ENCODE results near the gene SUN5. TPM values are rescaled to one million over a fixed set of nuclear protein-coding genes. Genes with fewer than 3 reads are reported as not detected.

Gene SUN5
- total RNA-seq, 1 experiment from 2014 or later, result not detected

DNA sequence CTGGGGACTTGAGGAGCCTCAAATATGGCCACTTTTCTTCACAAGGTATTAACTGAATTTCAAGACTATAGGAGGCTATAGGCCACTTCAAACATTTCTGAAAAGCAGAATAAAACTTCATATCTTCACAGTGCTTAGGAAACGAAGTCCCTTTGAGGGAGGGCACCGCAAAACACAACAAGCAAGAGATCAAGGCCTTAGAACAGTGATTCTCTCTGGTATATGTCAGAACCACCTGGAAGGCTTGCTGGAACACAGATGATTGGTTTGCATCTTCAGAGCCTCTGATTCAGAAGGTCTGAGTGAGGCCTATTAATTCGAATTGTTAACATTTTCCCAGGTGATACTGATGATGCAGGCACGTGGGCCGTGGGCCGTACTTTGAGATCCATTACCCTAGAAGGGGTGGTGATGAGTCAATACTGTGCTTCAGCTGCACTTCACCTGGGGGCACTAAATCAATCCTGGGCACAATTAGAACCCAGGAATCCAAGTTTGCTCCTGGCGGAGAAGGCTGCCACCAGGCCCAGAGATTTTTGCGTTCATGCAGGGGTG is 10.7 kb downstream of the SUN5 start:
- TF ChIP-seq, protein P1, sequence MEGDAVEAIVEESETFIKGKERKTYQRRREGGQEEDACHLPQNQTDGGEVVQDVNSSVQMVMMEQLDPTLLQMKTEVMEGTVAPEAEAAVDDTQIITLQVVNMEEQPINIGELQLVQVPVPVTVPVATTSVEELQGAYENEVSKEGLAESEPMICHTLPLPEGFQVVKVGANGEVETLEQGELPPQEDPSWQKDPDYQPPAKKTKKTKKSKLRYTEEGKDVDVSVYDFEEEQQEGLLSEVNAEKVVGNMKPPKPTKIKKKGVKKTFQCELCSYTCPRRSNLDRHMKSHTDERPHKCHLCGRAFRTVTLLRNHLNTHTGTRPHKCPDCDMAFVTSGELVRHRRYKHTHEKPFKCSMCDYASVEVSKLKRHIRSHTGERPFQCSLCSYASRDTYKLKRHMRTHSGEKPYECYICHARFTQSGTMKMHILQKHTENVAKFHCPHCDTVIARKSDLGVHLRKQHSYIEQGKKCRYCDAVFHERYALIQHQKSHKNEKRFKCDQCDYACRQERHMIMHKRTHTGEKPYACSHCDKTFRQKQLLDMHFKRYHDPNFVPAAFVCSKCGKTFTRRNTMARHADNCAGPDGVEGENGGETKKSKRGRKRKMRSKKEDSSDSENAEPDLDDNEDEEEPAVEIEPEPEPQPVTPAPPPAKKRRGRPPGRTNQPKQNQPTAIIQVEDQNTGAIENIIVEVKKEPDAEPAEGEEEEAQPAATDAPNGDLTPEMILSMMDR (conservative IDR thresholded peaks at IDR 0.05), result no peak
- H4K8ac ChIP-seq (replicated peaks; ENCODE audit: insufficient read length, low read depth, low read length), result no peak overlapping the region

More for the DNA sequence above, 10.7 kb downstream of the SUN5 start:
- peaks cover 3% of the 10 kb centered on the region for H3K27me3 Mint-ChIP-seq (ENCODE audit: low read depth)
- H2AK5ac ChIP-seq (ENCODE audit: insufficient read length, low read length), result no peak overlapping the region
- H3K14ac ChIP-seq (ENCODE audit: insufficient read depth, low read length), result no peak overlapping the region
- no peak overlapping the region for H4K5ac ChIP-seq (ENCODE audit: insufficient read length, low read depth, low read length)
- H3K36me3 Mint-ChIP-seq (ENCODE audit: insufficient read depth in 1 of 3, low read depth in 3 of 3), result no peaks in the 10 kb centered on the region
- H3K4me1 ChIP-seq (ENCODE audit: insufficient read depth, low read length), result no peaks in the 10 kb centered on the region
- no peak overlapping the region for H2BK12ac ChIP-seq (ENCODE audit: insufficient read length, low read depth, low read length)
- H3K4me2 ChIP-seq (ENCODE audit: insufficient read depth, insufficient read length, low read length), result no peak overlapping the region
- no peak overlapping the region for H2BK15ac ChIP-seq (ENCODE audit: low read depth, low read length)
- H2AFZ ChIP-seq (ENCODE audit: low read length), result no peak overlapping the region
- H3K18ac ChIP-seq (ENCODE audit: insufficient read length, low read depth, low read length), result no peak overlapping the region
- H3K9me3 Mint-ChIP-seq, result no peaks in the 10 kb centered on the region
- no peaks in the 10 kb centered on the region for H3K23me2 ChIP-seq (ENCODE audit: insufficient read length, low read depth, low read length, poor library complexity, severe bottlenecking)
- no CpG with 5 or more reads among the region's 8 CpGs for WGBS (ENCODE audit: extremely low coverage, insufficient read length, low lambda C conversion rate)
- no peak for DNase-seq
- no peaks in the 10 kb centered on the region for H4K20me1 ChIP-seq (ENCODE audit: control insufficient read depth, insufficient read depth, insufficient read length)
- no peak overlapping the region for H3T11ph ChIP-seq (ENCODE audit: low read length)
- no peak overlapping the region for H4K91ac ChIP-seq (ENCODE audit: insufficient read length, low read depth, low read length)
- H2BK5ac ChIP-seq (ENCODE audit: insufficient read length, low read length), result no peak overlapping the region
- H3K27me3 ChIP-seq (ENCODE audit: insufficient read depth, low read length), result no peaks in the 10 kb centered on the region
- H2BK20ac ChIP-seq (ENCODE audit: low read depth, low read length, poor library complexity, severe bottlenecking), result no peak overlapping the region
- no peak overlapping the region for H2BK120ac ChIP-seq (ENCODE audit: low read depth, low read length, poor library complexity, severe bottlenecking)
- H3K9ac ChIP-seq (ENCODE audit: extremely low read depth, insufficient read length, low read length), result no peak overlapping the region
- no peaks in the 10 kb centered on the region for H3K79me1 ChIP-seq (ENCODE audit: insufficient read depth, low read depth, low read length, poor library complexity, severe bottlenecking)
- H3K56ac ChIP-seq (ENCODE audit: insufficient read length, low read depth, low read length), result no peak overlapping the region
- no peaks in the 10 kb centered on the region for H3K79me2 ChIP-seq (ENCODE audit: insufficient read depth, low read length)
- no peak overlapping the region for H3K27ac ChIP-seq (ENCODE audit: insufficient read length, low read depth, low read length)
- H3K9me3 ChIP-seq (ENCODE audit: control insufficient read depth, low read depth, low read length), result no peaks in the 10 kb centered on the region
- no peak overlapping the region for H3K4me3 Mint-ChIP-seq
- H3K23ac ChIP-seq (ENCODE audit: insufficient read length, low read depth, low read length), result no peak overlapping the region
- no peak overlapping the region for H3K27ac Mint-ChIP-seq
- H3K4me1 Mint-ChIP-seq, result no peaks in the 10 kb centered on the region
- no peak overlapping the region for H3K4ac ChIP-seq (ENCODE audit: low read depth, low read length)
